HK-2 (cell line): ENCODE measurements around the gene CHTOP.
"Not testable (repeated sequence)": the region's sequence is repeated elsewhere in the genome, so short reads cannot be mapped to it uniquely, and the experiment has no call there.

Experiments used
- DNase-seq: peaks from one replicate; pipeline ENCODE4 v3.0.0-alpha.2; 2018; ENCODE audit not compliant: unreplicated experiment

CHTOP gene

GRCh38 chr1:153631047-153632022 is 2.5 kb upstream of the CHTOP start:
- no peak for DNase-seq

- no peak for DNase-seq
Observed at GRCh38 chr1:153633161-153633753, 609 bp upstream of the CHTOP start.

GRCh38 chr1:153635872-153636271 is 2.0 kb downstream of the CHTOP start:
- no peak for DNase-seq

GRCh38 chr1:153636312-153636711 is 2.4 kb downstream of the CHTOP start:
- DNase-seq: no peak

GRCh38 chr1:153638261-153638660 is 4.4 kb downstream of the CHTOP start:
- no peak for DNase-seq

- no peak for DNase-seq
Observed at GRCh38 chr1:153639280-153639679, 5.4 kb downstream of the CHTOP start.

GRCh38 chr1:153640213-153640612 is 6.3 kb downstream of the CHTOP start:
- not testable (repeated sequence) for DNase-seq

- DNase-seq: no peak
Observed at GRCh38 chr1:153640861-153641260, 7.0 kb downstream of the CHTOP start.

GRCh38 chr1:153642161-153642560 is 8.3 kb downstream of the CHTOP start:
- no peak for DNase-seq

- no peak for DNase-seq
Observed at GRCh38 chr1:153643100-153643499, 9.2 kb downstream of the CHTOP start.

- DNase-seq: no peak
Observed at GRCh38 chr1:153643816-153644215, 9.9 kb downstream of the CHTOP start.

GRCh38 chr1:153646672-153647345 is 12.9 kb downstream of the CHTOP start:
- DNase-seq: no peak

GRCh38 chr1:153647346-153647714 is 13.5 kb downstream of the CHTOP start:
- DNase-seq: no peak

- DNase-seq: no peak
Observed at GRCh38 chr1:153648000-153648643, 14.3 kb downstream of the CHTOP start.

GRCh38 chr1:153649137-153649862 is 15.4 kb downstream of the CHTOP start:
- no peak for DNase-seq

- DNase-seq: no peak
Observed at GRCh38 chr1:153649863-153650235, 16.0 kb downstream of the CHTOP start.

GRCh38 chr1:153651771-153652170 is 17.9 kb downstream of the CHTOP start:
- DNase-seq: no peak

GRCh38 chr1:153652805-153653500 is 19.1 kb downstream of the CHTOP start:
- no peak for DNase-seq

- no peak for DNase-seq
Observed at GRCh38 chr1:153655333-153655732, 21.5 kb downstream of the CHTOP start.

- DNase-seq: peak; percentile 88
Observed at GRCh38 chr1:153658400-153659174, 24.7 kb downstream of the CHTOP start, which contains the start of gene SNAPIN. TSS of gene SNAPIN (plus strand) at chr1:153658703. CDS start at chr1:153658744, 41 bp downstream.
